ENCODE measurements around the gene GJD4.

The GJD4 gene

GRCh38 chr10:35569836-35570235, 35.3 kb upstream of the GJD4 start:
- no peak for DNase-seq (ENCODE audit: low read depth)
- H3K4me3 ChIP-seq (ENCODE audit: low read length) = no peak overlapping the region
- TF ChIP-seq CTCF (conservative IDR thresholded peaks at IDR 0.05; ENCODE audit: low read depth, low read length) = no peak

- no peak for DNase-seq (ENCODE audit: low read depth)
- TF ChIP-seq CTCF (conservative IDR thresholded peaks at IDR 0.05; ENCODE audit: low read depth, low read length) = no peak
- H3K4me3 ChIP-seq (ENCODE audit: low read length) = no peak overlapping the region
Observed at GRCh38 chr10:35570397-35570796, 34.7 kb upstream of the GJD4 start.

- no peak for DNase-seq (ENCODE audit: low read depth)
- no peak for TF ChIP-seq CTCF (conservative IDR thresholded peaks at IDR 0.05; ENCODE audit: low read depth, low read length)
- no peak overlapping the region for H3K4me3 ChIP-seq (ENCODE audit: low read length)
Observed at GRCh38 chr10:35572583-35572982, 32.6 kb upstream of the GJD4 start.

- no peak overlapping the region for H3K4me3 ChIP-seq (ENCODE audit: low read length)
- no peak for DNase-seq (ENCODE audit: low read depth)
- TF ChIP-seq CTCF (conservative IDR thresholded peaks at IDR 0.05; ENCODE audit: low read depth, low read length) = no peak
Observed at GRCh38 chr10:35573796-35574195, 31.3 kb upstream of the GJD4 start.

- H3K4me3 ChIP-seq (ENCODE audit: low read length) = no peak overlapping the region
- DNase-seq (ENCODE audit: low read depth) = peak; percentile 62
- TF ChIP-seq CTCF (conservative IDR thresholded peaks at IDR 0.05; ENCODE audit: low read depth, low read length) = peak; percentile 52
Observed at GRCh38 chr10:35574924-35575352, 30.2 kb upstream of the GJD4 start.

- no peak overlapping the region for H3K4me3 ChIP-seq (ENCODE audit: low read length)
- no peak for TF ChIP-seq CTCF (conservative IDR thresholded peaks at IDR 0.05; ENCODE audit: low read depth, low read length)
- no peak for DNase-seq (ENCODE audit: low read depth)
Observed at GRCh38 chr10:35575640-35576039, 29.5 kb upstream of the GJD4 start.

- no peak overlapping the region for H3K4me3 ChIP-seq (ENCODE audit: low read length)
- DNase-seq (ENCODE audit: low read depth) = no peak
- no peak for TF ChIP-seq CTCF (conservative IDR thresholded peaks at IDR 0.05; ENCODE audit: low read depth, low read length)
Observed at GRCh38 chr10:35576730-35577129, 28.4 kb upstream of the GJD4 start.

All from retinal pigment epithelial cell (primary cell).